ENCODE results near the gene LDLRAD1.

Gene LDLRAD1

DNA sequence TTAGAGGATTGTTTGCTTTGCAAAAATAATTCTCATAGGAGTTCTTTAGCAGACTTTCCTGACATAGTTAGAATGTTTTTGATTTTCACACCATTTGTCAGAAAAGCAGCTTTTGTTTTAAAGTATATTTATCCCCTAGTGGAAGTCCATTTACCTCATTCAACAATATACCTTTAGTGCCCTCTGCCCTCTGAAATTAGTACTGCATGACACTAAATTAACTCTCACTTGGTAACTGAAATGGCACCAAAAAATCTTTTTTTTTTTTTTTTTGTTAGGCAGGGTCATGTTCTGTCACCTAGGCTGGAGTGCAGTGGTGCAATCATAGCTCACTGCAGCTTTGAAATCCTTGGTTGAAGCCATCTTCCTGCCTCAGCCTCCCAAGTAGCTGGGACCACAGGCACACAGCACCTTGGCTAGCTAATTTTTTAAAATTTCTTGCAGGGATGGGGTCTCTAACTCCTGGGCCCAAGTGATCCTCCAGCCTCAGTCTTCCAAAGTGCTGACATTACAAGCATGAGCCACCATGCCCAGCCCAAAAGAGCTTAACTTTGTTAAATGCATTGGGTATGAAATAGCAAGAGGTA, 58.2 kb downstream of the LDLRAD1 start:
- peak; percentile 53 for TF ChIP-seq RAD21 (IDR thresholded peaks at IDR 0.05; ENCODE audit: low read depth)
- TF ChIP-seq CREB1 (IDR thresholded peaks at IDR 0.05; ENCODE audit: low read depth), result no peak

Measured in Ishikawa (cell line).